ENCODE data around the gene DCBLD2. TPM values are rescaled to one million over a fixed set of nuclear protein-coding genes. Genes with fewer than 3 reads are reported as not detected.
A peak's percentile ranks its signal among the peaks of the same experiment; 100 is the strongest.

The DCBLD2 gene
- total RNA-seq: 23.2 TPM

- peak; percentile 98 for DNase-seq (ENCODE audit: low spot score)
Measured at GRCh38 chr3:98901392-98902350, at the start of gene DCBLD2. TSS of gene DCBLD2 (minus strand) at chr3:98901695. CDS start at chr3:98901326, 369 bp downstream.

GRCh38 chr3:98945666-98946065 is 44.2 kb upstream of the DCBLD2 start:
- DNase-seq (ENCODE audit: low spot score): no peak

GRCh38 chr3:98945101-98945524 is 43.6 kb upstream of the DCBLD2 start:
- no peak for DNase-seq (ENCODE audit: low spot score)

DNA sequence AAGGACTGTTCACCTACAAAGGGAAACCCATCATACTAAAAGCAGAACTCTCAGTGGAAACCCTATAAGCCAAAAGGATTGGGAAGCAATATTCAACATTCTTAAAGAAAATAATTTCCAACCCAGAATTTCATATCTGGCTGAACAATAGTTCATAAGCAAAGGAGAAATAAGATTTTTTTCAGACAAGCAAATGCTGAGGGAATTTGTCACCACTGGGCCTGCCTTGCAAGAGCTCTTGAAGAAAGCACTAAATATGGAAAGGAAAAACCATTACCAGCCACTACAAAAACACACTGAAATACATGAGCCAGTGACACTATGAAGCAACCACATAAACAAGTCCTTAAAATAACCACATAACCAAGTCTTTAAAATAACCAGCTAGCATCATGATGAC is 28.9 kb upstream of the DCBLD2 start:
- DNase-seq (ENCODE audit: low spot score): no peak

DNA sequence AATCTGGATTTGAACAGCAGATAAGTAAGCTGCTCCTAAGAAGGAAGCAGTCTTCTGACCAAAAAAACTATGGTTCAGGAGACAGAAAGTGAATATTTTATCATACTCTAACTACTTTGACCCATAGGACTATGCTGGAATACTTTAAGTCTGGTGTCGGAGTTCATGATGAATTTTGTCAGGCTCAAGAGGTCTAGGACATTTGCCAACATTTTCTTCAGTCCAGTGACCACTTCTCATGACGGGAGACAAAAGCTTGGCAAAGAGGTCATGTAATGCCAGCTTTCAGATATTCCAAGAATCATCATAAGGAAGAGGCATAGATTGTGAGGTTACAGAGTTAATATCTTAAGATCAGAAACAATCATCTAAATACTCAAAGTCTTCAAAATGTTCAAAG is 20.5 kb upstream of the DCBLD2 start:
- DNase-seq (ENCODE audit: low spot score): no peak

GRCh38 chr3:98920166-98920565 is 18.7 kb upstream of the DCBLD2 start:
- no peak for DNase-seq (ENCODE audit: low spot score)

DNA sequence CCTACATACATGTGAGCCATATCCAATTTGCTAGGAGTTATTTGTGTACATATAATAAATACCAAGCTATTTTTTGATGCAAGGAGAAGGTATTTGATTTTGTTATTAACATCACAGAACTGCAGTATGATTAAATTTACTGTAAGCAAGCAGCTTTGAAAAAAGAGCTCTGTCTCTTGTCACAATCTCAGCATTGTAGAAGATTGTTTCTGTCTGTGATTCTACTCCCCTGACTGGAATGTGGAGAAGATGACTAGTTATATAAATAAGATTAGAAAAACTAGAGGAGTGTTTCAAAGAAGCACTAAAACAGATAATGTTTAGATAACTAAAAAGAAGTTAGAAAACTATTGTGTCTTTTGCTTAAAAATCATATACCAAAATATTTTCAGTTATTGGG is 17.1 kb upstream of the DCBLD2 start:
- no peak for DNase-seq (ENCODE audit: low spot score)

GRCh38 chr3:98917608-98918007 is 16.1 kb upstream of the DCBLD2 start:
- DNase-seq (ENCODE audit: low spot score): no peak

DNA sequence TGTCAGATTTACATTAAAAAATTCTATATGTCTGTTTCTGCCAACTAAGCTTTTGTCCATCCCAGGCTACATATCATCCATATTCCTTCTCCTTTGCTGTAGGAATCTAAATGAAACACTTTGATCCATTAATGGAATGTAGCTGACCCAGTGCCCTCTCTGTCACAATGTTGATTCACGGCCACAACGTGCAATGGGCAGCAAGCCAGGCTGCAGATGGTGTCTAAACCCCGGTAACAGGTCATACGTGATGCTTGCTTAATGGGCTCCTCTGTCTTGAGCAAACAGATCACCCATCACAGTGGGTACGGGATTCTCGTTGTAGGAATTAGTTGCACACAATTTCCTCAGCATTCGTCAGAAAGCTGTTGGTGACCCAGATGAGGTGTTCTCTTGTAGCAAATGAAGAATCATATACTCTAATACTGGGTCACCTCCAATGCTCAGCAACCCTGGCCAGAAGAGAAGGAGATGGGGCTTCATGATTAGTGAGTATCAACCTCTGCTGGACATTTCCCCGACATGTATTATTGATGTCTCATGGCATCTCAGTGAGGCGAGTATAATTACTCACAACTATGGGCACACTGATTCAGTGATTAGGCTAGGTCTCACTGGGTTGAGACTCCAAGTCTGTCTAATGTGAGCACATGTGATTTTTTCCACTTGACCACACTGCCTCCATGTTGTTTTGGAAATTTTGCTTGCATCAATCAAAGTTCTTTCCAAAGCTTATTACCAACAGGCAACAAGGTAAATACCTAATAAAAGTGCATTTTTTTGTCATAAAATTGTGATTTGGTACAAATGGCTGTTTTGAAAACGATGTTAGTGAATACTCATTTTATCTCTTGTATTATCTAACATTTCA is 12.9 kb upstream of the DCBLD2 start:
- no peak for DNase-seq (ENCODE audit: low spot score)

DNA sequence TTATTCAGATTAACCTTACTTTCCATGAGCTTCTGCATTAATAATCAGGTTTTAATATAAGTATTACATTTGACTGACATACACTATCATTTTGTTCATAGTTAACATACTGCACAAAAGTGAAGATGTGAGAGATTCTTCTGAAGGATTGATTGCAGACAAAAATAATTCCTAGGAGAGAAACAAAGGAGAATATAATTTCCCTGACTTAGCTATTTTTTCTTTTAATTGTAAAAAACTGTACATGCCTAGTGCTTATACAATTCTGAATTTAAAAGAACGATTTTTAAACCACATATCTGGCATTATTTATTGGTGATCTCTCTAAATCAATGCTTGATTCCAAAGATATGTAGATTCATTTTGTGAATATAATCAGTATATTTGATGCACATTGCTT is 11.0 kb upstream of the DCBLD2 start:
- no peak for DNase-seq (ENCODE audit: low spot score)

DNA sequence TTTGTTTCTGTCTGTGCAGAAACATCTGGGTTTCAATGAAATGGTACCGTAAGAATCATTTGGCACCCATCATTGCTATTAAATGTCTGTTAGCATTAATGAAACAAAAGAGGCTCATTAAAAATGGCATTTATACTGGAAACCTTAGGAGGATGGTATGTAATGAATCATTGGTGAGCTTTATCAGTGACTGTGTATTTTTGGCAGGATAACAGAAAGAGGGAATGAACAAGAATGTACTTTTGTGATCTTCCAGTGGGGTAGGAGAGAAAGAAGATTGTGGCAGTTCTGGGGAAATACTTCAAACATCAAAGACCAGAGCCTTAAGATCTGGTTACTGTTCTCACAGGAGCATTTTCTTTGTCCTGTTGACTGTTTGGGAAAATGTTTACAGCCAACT is 4.7 kb upstream of the DCBLD2 start:
- DNase-seq (ENCODE audit: low spot score): no peak

DNA sequence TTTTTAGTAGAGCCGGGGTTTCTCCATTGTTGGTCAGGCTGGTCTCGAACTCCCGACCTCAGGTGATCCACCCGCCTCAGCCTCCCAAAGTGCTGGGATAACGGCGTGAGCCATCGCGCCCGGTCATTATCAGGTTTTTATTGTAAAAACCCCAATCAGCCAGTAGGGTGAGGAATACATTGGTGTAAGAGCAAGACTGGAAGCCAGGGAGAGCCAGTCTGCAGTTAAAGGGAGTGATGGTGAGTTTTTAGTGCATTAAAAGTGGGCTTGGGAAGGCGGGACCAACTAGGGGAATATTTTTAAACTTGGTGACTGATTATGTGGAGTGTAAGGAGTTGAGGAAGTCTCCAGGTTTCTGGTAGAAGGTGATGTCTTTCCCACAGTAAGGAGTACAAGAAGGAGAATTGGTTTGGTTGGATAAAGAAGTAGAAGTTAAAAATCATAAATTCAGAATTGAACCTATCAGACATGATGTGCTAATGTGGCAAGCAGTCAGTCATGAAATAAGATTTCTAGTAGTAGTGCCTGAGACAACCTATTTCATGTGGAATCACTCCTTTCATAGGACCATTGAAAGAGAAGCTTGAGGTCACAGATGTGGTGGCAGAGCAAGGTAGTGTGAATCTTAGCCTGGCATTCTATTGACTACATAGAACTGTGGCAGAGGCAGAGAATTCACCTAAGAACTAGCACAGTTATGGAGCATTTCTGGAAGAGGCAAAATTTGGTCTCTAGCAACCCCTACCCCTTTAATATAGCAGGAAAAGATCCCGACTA is 2.4 kb upstream of the DCBLD2 start:
- no peak for DNase-seq (ENCODE audit: low spot score)

DNA sequence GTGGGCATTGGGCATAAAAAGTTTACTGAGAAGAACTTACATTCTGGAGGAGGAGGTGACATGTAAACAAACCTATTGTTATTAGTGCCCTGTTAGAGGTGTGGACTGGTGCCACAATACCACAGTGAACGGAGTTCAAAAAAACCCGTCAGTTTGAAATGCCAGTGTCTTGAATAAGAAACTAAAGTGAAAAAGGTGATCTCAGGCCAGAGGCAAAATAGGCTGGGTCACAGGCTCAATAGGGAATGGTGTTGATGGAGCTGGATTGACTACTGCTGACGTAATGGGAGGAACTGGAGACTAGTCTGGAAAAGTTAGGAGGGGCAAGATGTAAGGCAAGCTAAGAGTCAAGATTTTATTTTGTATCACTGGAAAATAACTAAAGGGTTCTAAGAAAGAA is 1.6 kb upstream of the DCBLD2 start:
- DNase-seq (ENCODE audit: low spot score): no peak

DNA sequence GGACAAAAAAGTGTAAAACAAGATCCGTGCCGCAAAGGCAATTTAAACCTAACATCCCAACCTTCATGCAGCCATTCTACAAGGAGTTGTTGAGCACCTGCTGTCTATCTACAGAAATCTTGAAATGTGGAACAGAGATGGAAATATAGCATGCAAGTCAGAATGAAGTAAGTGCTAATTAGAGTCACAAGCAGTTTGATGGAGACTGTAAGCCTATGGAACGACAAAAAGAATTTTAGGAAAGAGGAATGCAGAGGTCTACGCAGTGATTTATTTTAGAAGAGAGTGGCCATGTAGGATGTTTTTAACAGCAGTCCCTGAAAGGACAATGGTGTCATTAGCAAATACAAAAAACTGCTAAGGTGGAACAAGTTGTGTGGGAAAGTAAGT is 851 bp upstream of the DCBLD2 start:
- no peak for DNase-seq (ENCODE audit: low spot score)

- DNase-seq (ENCODE audit: low spot score): peak; percentile 20
Measured at GRCh38 chr3:98901119-98901391, 440 bp downstream of the DCBLD2 start.

DNA sequence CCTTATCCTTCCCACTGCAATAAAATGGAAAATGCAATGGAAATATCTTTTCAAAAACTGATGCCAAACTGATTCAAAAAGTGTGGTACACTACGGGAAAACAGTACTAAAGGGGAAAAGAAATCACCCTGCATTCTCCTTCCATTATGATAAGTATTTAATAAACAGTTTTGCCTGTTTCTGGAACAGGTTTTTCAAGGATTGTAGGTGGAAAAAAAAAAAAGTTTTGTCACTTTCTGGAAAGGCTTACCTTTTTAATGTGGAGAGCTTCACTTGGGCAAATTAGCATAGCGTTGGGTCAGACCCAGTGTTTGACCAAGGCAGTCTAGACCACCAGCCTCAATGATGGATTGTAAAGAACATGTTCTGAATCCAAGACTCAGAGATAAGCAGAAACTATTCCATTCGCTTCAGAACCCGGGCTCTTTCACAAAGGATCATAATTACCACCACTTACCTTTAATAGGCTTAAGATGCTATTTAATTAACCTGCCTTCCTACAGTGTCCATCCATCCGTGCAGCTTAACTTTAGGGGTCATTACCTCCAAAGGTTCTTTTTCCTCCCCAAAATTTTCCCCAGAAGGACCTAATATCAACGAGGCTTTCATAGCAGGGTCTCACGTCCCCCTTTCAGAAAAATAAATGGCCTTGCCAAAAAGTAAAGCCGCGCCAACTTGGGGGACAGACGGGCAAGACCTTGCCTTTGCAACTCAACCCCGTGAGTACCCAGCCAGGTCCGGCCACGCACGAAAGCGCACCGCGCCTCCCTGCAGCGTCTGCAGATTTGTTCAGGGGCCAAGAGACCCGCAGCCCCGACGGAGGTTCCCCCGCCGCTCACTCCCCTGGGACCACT is 1.0 kb downstream of the DCBLD2 start:
- no peak for DNase-seq (ENCODE audit: low spot score)

- DNase-seq (ENCODE audit: low spot score): no peak
Measured at GRCh38 chr3:98897701-98898100, 3.8 kb downstream of the DCBLD2 start.

GRCh38 chr3:98894791-98895576 is 6.5 kb downstream of the DCBLD2 start:
- DNase-seq (ENCODE audit: low spot score): no peak

DNA sequence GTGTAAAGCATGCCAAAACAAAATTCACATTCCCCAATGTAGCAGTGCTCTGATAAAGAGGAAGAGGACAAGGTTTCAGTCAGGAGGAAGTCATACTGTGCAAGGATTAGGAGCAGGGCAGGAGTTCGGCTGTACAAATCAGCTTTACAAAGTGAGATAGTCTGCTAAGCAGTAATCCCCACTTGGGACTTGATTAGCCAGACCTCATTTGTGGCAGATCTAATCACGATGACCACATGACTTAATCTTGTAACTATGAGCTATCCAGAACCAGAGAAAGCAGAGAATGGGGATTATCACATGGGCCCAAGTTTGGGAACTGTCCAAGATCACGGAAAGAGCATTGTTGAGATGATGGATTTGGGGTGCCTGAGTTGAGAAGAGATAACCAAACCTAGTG is 7.8 kb downstream of the DCBLD2 start:
- no peak for DNase-seq (ENCODE audit: low spot score)

- no peak for DNase-seq (ENCODE audit: low spot score)
Measured at GRCh38 chr3:98892263-98892662, 9.2 kb downstream of the DCBLD2 start.
